OCI-LY3 (cell line): ENCODE data around the gene ABCA10.
"Not testable (repeated sequence)": the region's sequence is repeated elsewhere in the genome, so short reads cannot be mapped to it uniquely, and the experiment has no call there.

ENCODE experiments used
- H2AFZ ChIP-seq: fragments of 200-600, 300-600 bp; shearing (Covaris generic); 2 replicates; pipeline ENCODE4 v1.6.0; 2014; ENCODE audit warnings: antibody characterized with exemption, low read depth, low read length
- H3K27ac ChIP-seq: fragments of 200-600, 300-600 bp; sonication (generic); 2 replicates; pipeline ENCODE4 v1.5.1; 2014; ENCODE audit warnings: mild to moderate bottlenecking, low read length, moderate library complexity, mixed read lengths
- H3K27me3 ChIP-seq: fragments of 200-600, 300-600 bp; sonication (generic); 2 replicates; pipeline ENCODE4 v1.6.1; 2014; ENCODE audit warnings: low read depth, low read length, mixed read lengths
- H3K36me3 ChIP-seq: fragments of 200-600, 300-600 bp; sonication (generic); replicated peaks from 2 replicates; pipeline ENCODE3; 2014; ENCODE audit warnings: low read depth, low read length, mixed read lengths
- H3K4me1 ChIP-seq: fragments of 300-600, 200-600 bp; sonication (generic); 2 replicates; pipeline ENCODE4 v1.6.1; 2014; ENCODE audit warnings: low read length, mixed read lengths
- H3K4me2 ChIP-seq: fragments of 200-600, 300-600 bp; sonication (generic); 2 replicates; pipeline ENCODE4 v1.6.1; 2014; ENCODE audit warnings: low read length, mixed read lengths
- H3K4me3 ChIP-seq: fragments of 300-600, 200-600 bp; sonication (generic); 2 replicates; pipeline ENCODE4 v1.5.1; 2014; ENCODE audit warnings: antibody characterized with exemption, mild to moderate bottlenecking, low read length, moderate library complexity
- H3K79me2 ChIP-seq: fragments of 300-600, 200-600 bp; shearing (Covaris generic); 2 replicates; pipeline ENCODE4 v1.6.1; 2014; ENCODE audit warnings: mild to moderate bottlenecking, low read length, mixed read lengths
- H3K9ac ChIP-seq: fragments of 300-600, 200-600 bp; shearing (Covaris generic); 2 replicates; pipeline ENCODE4 v1.6.0; 2014; ENCODE audit warnings: mild to moderate bottlenecking, low read length, moderate library complexity
- H3K9me3 ChIP-seq: fragments of 200-600, 300-600 bp; shearing (Covaris generic); 2 replicates; pipeline ENCODE4 v1.6.1; 2014; ENCODE audit warnings: low read length, mixed read lengths; ENCODE audit not compliant: insufficient read depth
- H4K20me1 ChIP-seq: fragments of 200-600, 300-600 bp; sonication (generic); 2 replicates; pipeline ENCODE4 v1.6.1; 2016; ENCODE audit warnings: low read length, mixed read lengths; ENCODE audit not compliant: insufficient read depth
- EZH2phosphoT487 ChIP-seq: fragments of 200-600 bp; shearing (Covaris generic); IDR thresholded peaks from 2 replicates; pipeline ENCODE4 v1.6.1; 2018; ENCODE audit warnings: antibody characterized with exemption, mixed run types, low read depth
- TF ChIP-seq, protein P1 (sequence below): fragments of 200-600, 300-600 bp; sonication (generic); IDR thresholded peaks from 2 replicates; pipeline ENCODE4 v1.5.1; 2014; ENCODE audit warnings: antibody characterized with exemption, low read length, low read depth

ABCA10 gene

DNA sequence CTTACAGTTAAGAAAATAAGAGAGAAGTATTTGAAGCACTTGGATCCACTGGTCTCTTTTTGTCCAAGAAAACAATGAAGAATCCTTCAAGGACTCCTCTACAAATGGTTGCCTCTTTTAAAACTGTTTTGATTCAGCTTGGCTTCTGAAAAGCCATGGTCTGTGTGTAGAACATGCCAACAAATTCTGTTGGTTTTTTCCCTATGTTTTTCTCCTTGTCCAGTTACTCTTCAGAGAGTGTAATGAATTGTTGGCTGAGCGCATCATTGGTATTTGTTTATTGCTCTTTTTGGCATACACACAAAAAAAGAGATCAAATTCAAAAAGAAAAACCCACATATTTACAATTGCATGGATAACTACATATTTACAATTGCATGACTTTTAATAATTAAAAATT, at the start of gene ABCA10:
TSS of gene ABCA10 (minus strand) at position 249 of the 400 bp plus-strand sequence. CDS start 3,466 bp downstream, outside the sequence.
- H3K4me2 ChIP-seq: peak within 1 kb of the TSS; percentile 34
- H3K79me2 ChIP-seq: no peaks in the 10 kb centered on the region
- no peaks in the 10 kb centered on the region for H3K27me3 ChIP-seq
- H4K20me1 ChIP-seq: no peaks in the 10 kb centered on the region
- H2AFZ ChIP-seq: no peak within 1 kb of the TSS
- peaks cover 10% of the 10 kb centered on the region for H3K9me3 ChIP-seq
- H3K4me1 ChIP-seq: peaks cover 12% of the 10 kb centered on the region
- H3K4me3 ChIP-seq: no peak within 1 kb of the TSS
- no peak within 1 kb of the TSS for H3K27ac ChIP-seq
- H3K36me3 ChIP-seq: peaks cover 10% of the 10 kb centered on the region
- no peak within 1 kb of the TSS for H3K9ac ChIP-seq
- TF ChIP-seq, protein P1, sequence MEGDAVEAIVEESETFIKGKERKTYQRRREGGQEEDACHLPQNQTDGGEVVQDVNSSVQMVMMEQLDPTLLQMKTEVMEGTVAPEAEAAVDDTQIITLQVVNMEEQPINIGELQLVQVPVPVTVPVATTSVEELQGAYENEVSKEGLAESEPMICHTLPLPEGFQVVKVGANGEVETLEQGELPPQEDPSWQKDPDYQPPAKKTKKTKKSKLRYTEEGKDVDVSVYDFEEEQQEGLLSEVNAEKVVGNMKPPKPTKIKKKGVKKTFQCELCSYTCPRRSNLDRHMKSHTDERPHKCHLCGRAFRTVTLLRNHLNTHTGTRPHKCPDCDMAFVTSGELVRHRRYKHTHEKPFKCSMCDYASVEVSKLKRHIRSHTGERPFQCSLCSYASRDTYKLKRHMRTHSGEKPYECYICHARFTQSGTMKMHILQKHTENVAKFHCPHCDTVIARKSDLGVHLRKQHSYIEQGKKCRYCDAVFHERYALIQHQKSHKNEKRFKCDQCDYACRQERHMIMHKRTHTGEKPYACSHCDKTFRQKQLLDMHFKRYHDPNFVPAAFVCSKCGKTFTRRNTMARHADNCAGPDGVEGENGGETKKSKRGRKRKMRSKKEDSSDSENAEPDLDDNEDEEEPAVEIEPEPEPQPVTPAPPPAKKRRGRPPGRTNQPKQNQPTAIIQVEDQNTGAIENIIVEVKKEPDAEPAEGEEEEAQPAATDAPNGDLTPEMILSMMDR: no peak
- TF ChIP-seq EZH2phosphoT487: no peak

DNA sequence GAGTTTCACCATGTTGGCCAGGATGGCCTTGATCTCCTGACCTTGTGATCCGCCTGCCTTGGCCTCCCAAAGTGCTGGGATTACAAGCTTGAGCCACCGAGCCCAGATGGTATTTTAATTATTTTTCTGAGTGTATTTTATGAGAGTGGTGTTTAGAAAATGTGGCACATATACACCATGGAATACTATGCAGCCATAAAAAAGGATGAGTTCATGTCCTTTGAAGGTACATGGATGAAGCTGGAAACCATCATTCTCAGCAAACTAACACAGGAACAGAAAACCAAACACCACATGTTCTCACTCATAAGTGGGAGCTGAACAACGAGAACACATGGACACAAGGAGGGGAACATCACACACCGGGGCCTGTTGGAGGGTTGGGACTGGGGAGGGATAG, 47.7 kb upstream of the ABCA10 start:
- H3K9ac ChIP-seq, H3K27me3 ChIP-seq, H2AFZ ChIP-seq, H3K79me2 ChIP-seq, H3K4me3 ChIP-seq, H3K27ac ChIP-seq, H3K36me3 ChIP-seq, H3K4me1 ChIP-seq, H3K4me2 ChIP-seq, H4K20me1 ChIP-seq, H3K9me3 ChIP-seq: not testable (repeated sequence)

DNA sequence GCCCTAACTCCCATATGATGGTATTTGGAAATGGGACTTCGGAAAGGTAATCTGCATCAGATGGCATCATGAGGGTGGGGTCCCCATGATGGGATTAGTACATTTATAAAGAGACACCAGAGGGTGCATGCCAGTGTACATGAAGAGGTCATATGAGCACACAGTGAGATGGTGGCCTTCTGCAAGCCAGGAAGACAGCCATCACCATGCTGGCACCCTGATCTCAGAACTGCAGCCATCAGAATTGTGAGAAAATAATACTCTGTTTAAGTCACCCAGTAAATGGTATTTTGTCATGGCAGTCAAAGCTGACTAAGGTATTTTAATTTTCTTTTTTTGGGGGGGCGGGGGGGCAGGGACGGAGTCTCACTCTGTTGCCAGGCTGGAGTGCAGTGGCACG, 47.1 kb upstream of the ABCA10 start:
- Histone ChIP-seq H3K36me3 (no peaks in the 10 kb centered on the region), H3K4me3 (no peak overlapping the region), H3K4me1 (no peaks in the 10 kb centered on the region), H2AFZ (no peak overlapping the region), H3K27ac (no peak overlapping the region), H3K27me3 (no peaks in the 10 kb centered on the region), H3K4me2 (no peak overlapping the region), H3K9ac (no peak overlapping the region), H4K20me1 (no peaks in the 10 kb centered on the region), H3K9me3 (no peaks in the 10 kb centered on the region), H3K79me2 (no peaks in the 10 kb centered on the region)
- TF ChIP-seq, protein P1: no peak
- TF ChIP-seq EZH2phosphoT487: no peak

- Histone ChIP-seq H4K20me1 (no peaks in the 10 kb centered on the region), H3K27me3 (no peaks in the 10 kb centered on the region), H3K27ac (no peak overlapping the region), H3K36me3 (no peaks in the 10 kb centered on the region), H3K4me3 (no peak overlapping the region), H3K4me1 (no peaks in the 10 kb centered on the region), H3K4me2 (no peak overlapping the region), H3K79me2 (no peaks in the 10 kb centered on the region), H2AFZ (no peak overlapping the region), H3K9ac (no peak overlapping the region), H3K9me3 (no peaks in the 10 kb centered on the region)
- TF ChIP-seq, protein P1: no peak
- TF ChIP-seq EZH2phosphoT487: no peak
Measured at GRCh38 chr17:69271023-69271422, 42.4 kb upstream of the ABCA10 start.
